Breast epithelium (tissue), 4 donors: ENCODE results near the gene RCBTB1. TPM values are rescaled to one million over a fixed set of nuclear protein-coding genes. Genes with fewer than 3 reads are reported as not detected.
"Not testable (repeated sequence)": the region's sequence is repeated elsewhere in the genome, so short reads cannot be mapped to it uniquely, and the experiment has no call there.

ENCODE experiments used
- DNase-seq, 2 donors: peaks; one replicate each; pipeline ENCODE4 v3.0.0-alpha.2; 2019; ENCODE audit warnings: low spot score in 2 of 2
- H3K27ac ChIP-seq, 2 donors: fragments of 200-600 bp; sonication (generic) in 1 of 2; one replicate each; pipeline ENCODE4 v1.5.1; 2016 to 2019; ENCODE audit warnings: mild to moderate bottlenecking in 1 of 2
- H3K27me3 ChIP-seq, 2 donors: fragments of 200-600 bp; sonication (generic) in 1 of 2; one replicate each; pipeline versions ENCODE4 v1.5.1 to v1.6.0; 2017 to 2019; ENCODE audit warnings: control low read depth in 1 of 2, mild to moderate bottlenecking in 1 of 2
- H3K36me3 ChIP-seq: fragments of 200-600 bp; one replicate; pipeline ENCODE4 v1.5.1; 2019
- H3K4me1 ChIP-seq, 2 donors: fragments of 200-600 bp; sonication (generic); one replicate each; pipeline ENCODE4 v1.5.1; 2016 to 2019; ENCODE audit warnings: control low read depth in 1 of 2
- H3K4me3 ChIP-seq, 3 donors: fragments of 200-600 bp; sonication (generic); 1 replicate in 2 of 3; 2 replicates in 1 of 3; pipeline ENCODE4 v1.5.1; 2016 to 2019; ENCODE audit warnings: mild to moderate bottlenecking in 3 of 3, moderate library complexity in 2 of 3
- H3K9me3 ChIP-seq, 2 donors: fragments of 200-600 bp; sonication (generic) in 1 of 2; one replicate each; pipeline ENCODE4 v1.5.1; 2016 to 2019; ENCODE audit warnings: control low read depth in 1 of 2
- CTCF ChIP-seq, 3 donors: fragments of 450-650 bp; IDR thresholded peaks; one replicate each; pipeline ENCODE4 v1.5.1; 2016 to 2017; ENCODE audit warnings: antibody characterized with exemption in 3 of 3, mild to moderate bottlenecking in 3 of 3, moderate library complexity in 3 of 3
- POLR2A ChIP-seq: fragments of 450-650 bp; IDR thresholded peaks from one replicate; pipeline ENCODE4 v1.6.1; 2016; ENCODE audit warnings: antibody characterized with exemption, mild to moderate bottlenecking, moderate library complexity
- POLR2AphosphoS5 ChIP-seq, 3 donors: sonication (generic); formaldehyde crosslinking; IDR thresholded peaks; one replicate each; pipeline ENCODE4 v1.6.1; 2017; ENCODE audit warnings: antibody characterized with exemption in 3 of 3
- intact Hi-C: fragments of 100-400 bp; cut with DNase I; formaldehyde crosslinking; loops from one replicate; pipeline ENCODE4 v1.15.1; 2023; ENCODE audit warnings: low total_unique reads
- total RNA-seq, 3 donors: library from RNA; depleted of rRNA; stranded (reverse); fragments of >200 nt; gene quantifications; one replicate each; pipeline ENCODE4 v1.1.0, GENCODE V29; 2016

Gene RCBTB1
- total RNA-seq, 3 donors from 2014 or later, result 13.8 to 18.4 (median 17.9) TPM

- no peak for TF ChIP-seq POLR2AphosphoS5 (IDR thresholded peaks at IDR 0.05)
- H3K4me1 ChIP-seq, result no peaks in the 10 kb centered on the region
- H3K4me3 ChIP-seq, result no peak overlapping the region
- intact Hi-C loops, result no loop called here
- no peaks in the 10 kb centered on the region for H3K27me3 ChIP-seq
- no peak for DNase-seq
- H3K36me3 ChIP-seq, result no peaks in the 10 kb centered on the region
- H3K27ac ChIP-seq, result peak overlapping the region; percentile 63 to 96
- H3K9me3 ChIP-seq, result no peaks in the 10 kb centered on the region
Measured at GRCh38 chr13:49498206-49498605, 87.2 kb downstream of the RCBTB1 start.

- no peaks in the 10 kb centered on the region for H3K36me3 ChIP-seq
- H3K4me3 ChIP-seq, result no peak overlapping the region
- peak in 1 of 2 donors; percentile 18 for DNase-seq
- TF ChIP-seq POLR2A (no peak), CTCF (IDR thresholded peaks at IDR 0.05) (no peak), POLR2AphosphoS5 (IDR thresholded peaks at IDR 0.05) (no peak)
- H3K4me1 ChIP-seq, result no peaks in the 10 kb centered on the region
- intact Hi-C loops, result no loop called here
- H3K27me3 ChIP-seq, result no peaks in the 10 kb centered on the region
- peak overlapping the region; percentile 63 to 96 for H3K27ac ChIP-seq
- H3K9me3 ChIP-seq, result no peaks in the 10 kb centered on the region
Measured at GRCh38 chr13:49497272-49497671, 88.1 kb downstream of the RCBTB1 start.

GRCh38 chr13:49496837-49497236, 88.5 kb downstream of the RCBTB1 start:
- H3K27me3 ChIP-seq, DNase-seq, H3K36me3 ChIP-seq, H3K4me1 ChIP-seq, intact Hi-C loops, H3K4me3 ChIP-seq, H3K9me3 ChIP-seq: not testable (repeated sequence)
- peak overlapping the region; percentile 63 to 96 for H3K27ac ChIP-seq

GRCh38 chr13:49495783-49496762, 89.3 kb downstream of the RCBTB1 start, which contains the start of gene PHF11:
PHF11 (plus strand) TSS chr13:49495953; CDS start chr13:49496002, 49 bp downstream.
- no peaks in the 10 kb centered on the region for H3K36me3 ChIP-seq
- H3K9me3 ChIP-seq, result no peaks in the 10 kb centered on the region
- peak; percentile 71 to 78 for DNase-seq
- no peaks in the 10 kb centered on the region for H3K27me3 ChIP-seq
- TF ChIP-seq POLR2AphosphoS5 (IDR thresholded peaks at IDR 0.05) (peak in 2 of 3 donors; percentile 32 to 52), POLR2A (no peak)
- intact Hi-C loops, result no loop called here
- peak within 1 kb of the TSS; percentile 96 to 98 for H3K27ac ChIP-seq
- H3K4me3 ChIP-seq, result peak within 1 kb of the TSS; percentile 54 to 81 (median 69)
- H3K4me1 ChIP-seq, result no peaks in the 10 kb centered on the region

- TF ChIP-seq CTCF (IDR thresholded peaks at IDR 0.05), result no peak
- no peak for TF ChIP-seq POLR2A
- no peak for TF ChIP-seq POLR2AphosphoS5 (IDR thresholded peaks at IDR 0.05)
- Histone ChIP-seq H3K27me3 (no peaks in the 10 kb centered on the region), H3K36me3 (no peaks in the 10 kb centered on the region), H3K4me1 (no peaks in the 10 kb centered on the region), H3K9me3 (no peaks in the 10 kb centered on the region), H3K4me3 (peak overlapping the region; percentile 54 to 81 (median 69)), H3K27ac (peak overlapping the region in 1 of 2 donors; percentile 96)
- no peak for DNase-seq
- intact Hi-C loops, result no loop called here
Measured at GRCh38 chr13:49494645-49495044, 90.7 kb downstream of the RCBTB1 start.

- Histone ChIP-seq H3K4me3 (no peak overlapping the region), H3K27ac (no peak overlapping the region), H3K4me1 (no peaks in the 10 kb centered on the region), H3K9me3 (no peaks in the 10 kb centered on the region), H3K36me3 (no peaks in the 10 kb centered on the region), H3K27me3 (no peaks in the 10 kb centered on the region)
- intact Hi-C loops, result no loop called here
- TF ChIP-seq POLR2A (no peak), POLR2AphosphoS5 (IDR thresholded peaks at IDR 0.05) (no peak), CTCF (IDR thresholded peaks at IDR 0.05) (no peak)
- DNase-seq, result no peak
Measured at GRCh38 chr13:49488563-49488962, 96.8 kb downstream of the RCBTB1 start.

Other genes with a start within 250 kb of the RCBTB1 start
- 10 to 100 TPM; 40.0 to 92.1 (median 44.8) TPM for gene CAB39L, start 141.5 kb downstream of the RCBTB1 start, total RNA-seq
- gene SETDB2, start 141.3 kb downstream of the RCBTB1 start, total RNA-seq, result 10 to 100 TPM in 2 of 3 donors, 1 to 10 TPM in 1; 9.9 to 17.0 (median 12.8) TPM
- 10 to 100 TPM; 33.8 to 56.5 (median 52.1) TPM for gene PHF11, start 89.6 kb downstream of the RCBTB1 start, total RNA-seq
- 1 to 10 TPM in 2 of 3 donors, under 1 TPM in 1; 0.98 to 1.4 (median 1.3) TPM for gene ARL11, start 42.9 kb upstream of the RCBTB1 start, total RNA-seq
- 100 to 1,000 TPM in 1 of 3 donors, 10 to 100 TPM in 2; 33.3 to 104 (median 80.1) TPM for gene EBPL, start 105.9 kb upstream of the RCBTB1 start, total RNA-seq
- 10 to 100 TPM; 25.6 to 35.5 (median 25.8) TPM for gene KPNA3, start 207.1 kb upstream of the RCBTB1 start, total RNA-seq